GM12865 (cell line): ENCODE measurements around the gene ZNF133.
A peak's percentile ranks its signal among the peaks of the same experiment; 100 is the strongest.

Experiments used
- DNase-seq: peaks from one replicate; pipeline ENCODE4 v3.0.0; 2010; ENCODE audit warnings: low read depth
- H3K4me3 ChIP-seq: 2 replicates; pipeline ENCODE4 v1.5.1; 2011; ENCODE audit warnings: mild to moderate bottlenecking, low read depth, low read length, control low read depth
- CTCF ChIP-seq: IDR thresholded peaks from 2 replicates; pipeline ENCODE4 v1.5.1; 2011; ENCODE audit warnings: low read length, control low read depth, low read depth, inconsistent platforms; ENCODE audit not compliant: insufficient read depth; ENCODE audit errors: missing control alignments

The ZNF133 gene

GRCh38 chr20:18284805-18285533 lies 3.4 kb upstream of the ZNF133 start:
- H3K4me3 ChIP-seq, result no peak overlapping the region
- no peak for DNase-seq
- no peak for TF ChIP-seq CTCF

- no peak for DNase-seq
- no peak for TF ChIP-seq CTCF
- peak overlapping the region; percentile 74 for H3K4me3 ChIP-seq
Observed at GRCh38 chr20:18287546-18287914, 797 bp upstream of the ZNF133 start.

- no peak for TF ChIP-seq CTCF
- peak; percentile 30 for DNase-seq
- H3K4me3 ChIP-seq, result peak overlapping the region; percentile 74
Observed at GRCh38 chr20:18288749-18289267, 481 bp downstream of the ZNF133 start.

GRCh38 chr20:18289306-18289705 lies 979 bp downstream of the ZNF133 start:
- no peak for DNase-seq
- peak overlapping the region; percentile 74 for H3K4me3 ChIP-seq
- TF ChIP-seq CTCF, result no peak

- no peak overlapping the region for H3K4me3 ChIP-seq
- DNase-seq, result no peak
- no peak for TF ChIP-seq CTCF
Observed at GRCh38 chr20:18299364-18299763, 11.0 kb downstream of the ZNF133 start.

- peak; percentile 13 for TF ChIP-seq CTCF
- no peak overlapping the region for H3K4me3 ChIP-seq
- DNase-seq, result no peak
Observed at GRCh38 chr20:18304618-18305017, 16.3 kb downstream of the ZNF133 start.

- no peak overlapping the region for H3K4me3 ChIP-seq
- DNase-seq, result no peak
- TF ChIP-seq CTCF, result no peak
Observed at GRCh38 chr20:18307301-18307700, 19.0 kb downstream of the ZNF133 start.
